HEK293T (cell line): ENCODE data around the gene LEMD1.

Experiments
- CTCF ChIA-PET: fragments of 350-600 bp; formaldehyde crosslinking; extraction: SDS; loops from one replicate; lab custom pipeline; 2021; ENCODE audit warnings: antibody characterized with exemption, inconsistent platforms; lab: Yijun Ruan, JAX
- POLR2A ChIA-PET: fragments of 350-600 bp; formaldehyde crosslinking; extraction: SDS; loops from one replicate; lab custom pipeline; 2020; ENCODE audit warnings: antibody characterized with exemption, inconsistent platforms; lab: Yijun Ruan, JAX
- DNase-seq: peaks from one replicate; pipeline ENCODE4 v3.0.0; 2012; ENCODE audit warnings: mixed read lengths; ENCODE audit errors: extremely low spot score
- ARNT ChIP-seq: fragments of 450-650 bp; IDR thresholded peaks from 2 replicates; pipeline ENCODE4 v1.6.1; 2017; ENCODE audit warnings: mild to moderate bottlenecking
- BHLHE40 ChIP-seq: fragments of 450-650 bp; IDR thresholded peaks from 2 replicates; pipeline ENCODE4 v1.6.1; 2016; ENCODE audit warnings: mild to moderate bottlenecking, moderate library complexity, borderline replicate concordance
- CTBP1 ChIP-seq: fragments of 450-650 bp; IDR thresholded peaks from 2 replicates; pipeline ENCODE4 v1.6.1; 2016; ENCODE audit warnings: borderline replicate concordance
- ELF4 ChIP-seq: fragments of 450-650 bp; IDR thresholded peaks from 2 replicates; pipeline ENCODE4 v1.6.1; 2017; ENCODE audit warnings: antibody characterized with exemption
- FOXA1 ChIP-seq: fragments of 450-650 bp; IDR thresholded peaks from 2 replicates; pipeline ENCODE4 v1.6.1; 2016; ENCODE audit warnings: mild to moderate bottlenecking
- FOXK2 ChIP-seq: fragments of 450-650 bp; IDR thresholded peaks from 2 replicates; pipeline ENCODE4 v1.6.1; 2016; ENCODE audit warnings: mild to moderate bottlenecking
- FOXM1 ChIP-seq: fragments of 450-650 bp; IDR thresholded peaks from 2 replicates; pipeline ENCODE4 v1.6.1; 2017; ENCODE audit warnings: mild to moderate bottlenecking, borderline replicate concordance
- HDGF ChIP-seq: fragments of 450-650 bp; IDR thresholded peaks from 2 replicates; pipeline ENCODE4 v1.6.1; 2017; ENCODE audit warnings: antibody characterized with exemption, borderline replicate concordance
- L3MBTL2 ChIP-seq: fragments of 450-650 bp; conservative IDR thresholded peaks from 2 replicates; pipeline ENCODE4 v1.6.1; 2016; ENCODE audit warnings: mild to moderate bottlenecking
- LEF1 ChIP-seq: fragments of 450-650 bp; IDR thresholded peaks from 2 replicates; pipeline ENCODE4 v1.6.1; 2017; ENCODE audit warnings: mild to moderate bottlenecking, borderline replicate concordance
- NFRKB ChIP-seq: fragments of 450-650 bp; IDR thresholded peaks from 2 replicates; pipeline ENCODE4 v1.6.1; 2016; ENCODE audit warnings: mild to moderate bottlenecking, moderate library complexity
- PKNOX1 ChIP-seq: fragments of 450-650 bp; IDR thresholded peaks from 2 replicates; pipeline ENCODE4 v1.6.1; 2016
- SP1 ChIP-seq: fragments of 450-650 bp; IDR thresholded peaks from 2 replicates; pipeline ENCODE4 v1.6.1; 2017
- SUZ12 ChIP-seq: fragments of 450-650 bp; IDR thresholded peaks from 2 replicates; pipeline ENCODE4 v1.6.1; 2016; ENCODE audit warnings: mild to moderate bottlenecking
- TARDBP ChIP-seq: fragments of 450-650 bp; IDR thresholded peaks from 2 replicates; pipeline ENCODE4 v1.6.1; 2016
- ZNF384 ChIP-seq: fragments of 450-650 bp; IDR thresholded peaks from 2 replicates; pipeline ENCODE4 v1.6.1; 2016

LEMD1 gene

DNA sequence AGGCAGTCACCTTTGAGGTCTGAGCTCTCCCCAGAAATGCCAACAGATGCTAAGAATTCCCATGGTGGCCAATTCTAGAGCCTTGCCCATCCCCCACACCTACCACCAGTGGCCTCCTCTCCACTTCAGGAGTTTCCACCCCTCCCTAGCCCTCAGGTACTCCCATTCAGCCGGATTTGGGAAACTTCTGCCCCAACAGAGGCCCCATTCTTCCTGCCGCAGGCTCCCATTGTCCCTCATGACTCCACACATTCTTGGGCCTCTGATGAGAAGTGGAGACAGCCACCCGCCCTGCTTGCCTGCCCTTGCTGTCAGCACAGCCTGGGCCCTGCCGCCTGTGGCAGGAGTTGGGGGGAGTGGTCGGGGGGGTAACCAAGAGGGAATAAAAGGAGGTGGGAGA, 29.3 kb upstream of the LEMD1 start:
- no peak for TF ChIP-seq ELF4
- DNase-seq, result no peak
- ChIA-PET CTCF (interaction anchor here (0.6 to 2.1 kb wide), 3 partner anchors 20 to 97 kb away, joined by 3 to 6 read pairs (median 3); no protein-coding TSS in a partner anchor), POLR2A (interaction anchor here (1.4 kb wide), 1 partner anchor 10 kb away, joined by 4 read pairs; no protein-coding TSS in a partner anchor)

GRCh38 chr1:205450448-205450847, 28.6 kb upstream of the LEMD1 start:
- CTCF ChIA-PET, result interaction anchor here (1.0 to 2.1 kb wide), 4 partner anchors 9 to 35 kb away, joined by 3 to 6 read pairs (median 5); no protein-coding TSS in a partner anchor
- POLR2A ChIA-PET, result interaction anchor here (1.4 kb wide), 1 partner anchor 9 kb away, joined by 4 read pairs; no protein-coding TSS in a partner anchor
- DNase-seq, result no peak
- TF ChIP-seq NFRKB (no peak), FOXA1 (no peak), ARNT (no peak)

DNA sequence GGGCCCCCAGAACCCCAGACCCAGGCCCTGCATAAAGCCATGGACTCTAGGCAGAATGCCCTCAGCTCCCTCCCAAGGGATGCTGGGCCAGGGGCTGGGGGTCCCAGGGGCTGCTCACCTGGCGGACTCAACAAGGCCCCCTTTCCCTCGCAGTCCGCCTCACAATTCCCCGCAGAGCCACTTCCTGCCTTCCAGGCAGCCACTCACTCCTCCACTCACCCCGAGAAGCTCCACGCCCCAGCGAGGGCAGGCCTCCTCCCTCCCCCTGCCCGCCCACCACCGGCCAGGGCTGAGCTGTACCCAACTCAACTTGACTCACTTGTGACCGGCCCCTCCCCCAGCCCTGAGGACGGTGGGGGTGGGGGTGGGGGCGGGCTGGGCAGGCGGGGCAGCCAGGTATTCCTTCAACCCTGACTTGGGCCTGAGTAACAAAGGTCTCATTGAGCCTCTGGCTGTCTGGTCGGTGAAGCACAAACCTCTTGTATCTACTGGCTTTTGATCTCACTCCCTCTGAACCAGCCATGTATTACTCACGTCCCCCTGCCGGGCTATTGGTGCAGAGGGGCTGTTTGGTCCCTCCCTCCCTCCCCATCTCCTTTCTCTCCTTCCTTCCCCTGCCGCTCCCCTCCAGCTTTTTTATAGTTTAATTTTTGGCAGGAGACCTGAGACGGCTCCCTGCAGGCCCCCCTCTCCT, 28.0 kb upstream of the LEMD1 start:
- no peak for DNase-seq
- ChIA-PET POLR2A (interaction anchor here (1.4 kb wide), 1 partner anchor 9 kb away, joined by 4 read pairs; no protein-coding TSS in a partner anchor), CTCF (interaction anchor here (1.2 to 2.1 kb wide), 4 partner anchors 9 to 36 kb away, joined by 5 to 11 read pairs (median 6); no protein-coding TSS in a partner anchor)
- TF ChIP-seq FOXM1, result no peak
- no peak for TF ChIP-seq FOXK2
- no peak for TF ChIP-seq ARNT

- TF ChIP-seq CTBP1 (no peak), FOXK2 (no peak), FOXM1 (no peak)
- no peak for DNase-seq
- POLR2A ChIA-PET, result no interaction called here
- CTCF ChIA-PET, result interaction anchor here (1.2 to 2.1 kb wide), 4 partner anchors 8 to 36 kb away, joined by 5 to 11 read pairs (median 6); no protein-coding TSS in a partner anchor
These were observed 27.4 kb upstream of the LEMD1 start for GRCh38 chr1:205449254-205449749.

DNA sequence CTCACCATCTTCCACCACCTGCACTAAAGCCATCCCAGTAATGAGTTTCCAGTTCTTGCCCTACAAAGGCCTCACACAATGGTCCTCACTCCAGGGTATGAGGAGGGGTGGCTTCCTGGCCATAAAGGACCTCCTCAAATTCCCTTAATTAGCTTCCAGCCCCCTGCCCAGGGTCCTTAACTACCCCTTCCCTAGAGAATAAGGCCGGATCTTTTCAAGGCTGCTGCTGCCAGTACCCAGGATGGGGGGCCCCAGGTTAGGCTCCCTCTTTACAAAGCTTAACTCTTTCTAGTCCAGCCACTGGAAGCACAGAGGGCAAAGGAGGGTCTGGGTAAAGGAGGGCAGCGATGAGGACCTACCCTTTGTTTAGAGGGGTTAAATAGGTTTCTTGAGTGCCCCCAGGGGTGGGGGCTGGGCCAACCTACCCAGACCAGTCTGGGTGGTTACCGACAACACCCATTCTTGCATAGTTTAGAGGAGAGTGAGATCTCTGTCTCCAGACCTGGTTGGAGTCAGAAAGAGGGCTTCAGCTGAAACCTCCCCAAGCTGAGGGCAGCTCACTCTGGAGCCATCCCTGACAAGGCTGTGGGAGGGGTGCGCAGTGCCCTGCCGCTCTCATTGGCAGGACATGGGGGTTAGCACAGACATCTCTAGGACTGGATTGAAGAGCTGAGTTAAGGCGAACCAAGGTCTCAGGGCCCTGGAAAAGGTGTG, 26.8 kb upstream of the LEMD1 start:
- ChIA-PET CTCF (interaction anchor here (0.5 to 2.1 kb wide), 5 partner anchors 8 to 81 kb away, joined by 3 to 11 read pairs (median 5); no protein-coding TSS in a partner anchor), POLR2A (no interaction called here)

GRCh38 chr1:205447457-205448341, 25.8 kb upstream of the LEMD1 start:
- DNase-seq, result no peak
- ChIA-PET POLR2A (no interaction called here), CTCF (interaction anchor here (0.5 to 2.0 kb wide), 3 partner anchors 17 to 82 kb away, joined by 3 to 11 read pairs (median 5); no protein-coding TSS in a partner anchor)
- TF ChIP-seq PKNOX1 (peak; percentile 88), SUZ12 (no peak)

More for the DNA sequence above, 26.8 kb upstream of the LEMD1 start:
- TF ChIP-seq FOXK2 (no peak), HDGF (no peak), TARDBP (no peak), ARNT (no peak), FOXM1 (no peak), ZNF384 (no peak), ELF4 (no peak), FOXA1 (no peak), PKNOX1 (no peak), CTBP1 (no peak), BHLHE40 (no peak), LEF1 (no peak), NFRKB (no peak), L3MBTL2 (no peak), SUZ12 (no peak), SP1 (no peak)
- no peak for DNase-seq

- POLR2A ChIA-PET, result no interaction called here
These were observed 25.0 kb upstream of the LEMD1 start for GRCh38 chr1:205446828-205447227.

More at GRCh38 chr1:205446828-205447227, 25.0 kb upstream of the LEMD1 start:
- DNase-seq, result no peak
- CTCF ChIA-PET, result interaction anchor here (1.0 to 1.4 kb wide), 2 partner anchors 16 to 77 kb away, joined by 4 to 6 read pairs; no protein-coding TSS in a partner anchor
- no peak for TF ChIP-seq LEF1
- no peak for TF ChIP-seq NFRKB
- no peak for TF ChIP-seq SP1
- no peak for TF ChIP-seq PKNOX1
- no peak for TF ChIP-seq FOXA1
- TF ChIP-seq HDGF, result no peak
- no peak for TF ChIP-seq ZNF384
- no peak for TF ChIP-seq CTBP1
